HG02885 (cell line): Measurements from ENCODE around the gene HES4.
A peak's percentile ranks its signal among the peaks of the same experiment; 100 is the strongest.

ENCODE experiments used
- ATAC-seq: cut with Tn5 transposase; IDR thresholded peaks from one replicate; pipeline ENCODE4 v1.9.1; 2021; ENCODE audit warnings: mild to moderate bottlenecking; ENCODE audit not compliant: unreplicated experiment, poor library complexity

Gene HES4

GRCh38 chr1:969260-969855 lies 30.5 kb downstream of the HES4 start:
- no peak for ATAC-seq

GRCh38 chr1:967466-968343 lies 32.2 kb downstream of the HES4 start:
- ATAC-seq, result no peak

- peak; percentile 69 for ATAC-seq
Observed at GRCh38 chr1:966704-967300, 33.1 kb downstream of the HES4 start.

- peak; percentile 5 for ATAC-seq
Observed at GRCh38 chr1:966135-966703, 33.7 kb downstream of the HES4 start, which contains the start of gene PLEKHN1. TSS of gene PLEKHN1 (plus strand) at chr1:966482. CDS start at chr1:966532, 50 bp downstream.

- no peak for ATAC-seq
Observed at GRCh38 chr1:965526-966134, 34.3 kb downstream of the HES4 start.

- ATAC-seq, result no peak
Observed at GRCh38 chr1:964691-965525, 35.0 kb downstream of the HES4 start.

GRCh38 chr1:963746-964525 lies 36.0 kb downstream of the HES4 start:
- no peak for ATAC-seq

- ATAC-seq, result no peak
Observed at GRCh38 chr1:963301-963651, 36.6 kb downstream of the HES4 start.

GRCh38 chr1:962381-963300 lies 37.3 kb downstream of the HES4 start:
- ATAC-seq, result no peak

- no peak for ATAC-seq
Observed at GRCh38 chr1:961132-961669, 38.7 kb downstream of the HES4 start.

- ATAC-seq, result peak; percentile 59
Observed at GRCh38 chr1:960363-961131, 39.4 kb downstream of the HES4 start, which contains the start of gene KLHL17. TSS of gene KLHL17 (plus strand) at chr1:960584. CDS start at chr1:960694, 110 bp downstream.

GRCh38 chr1:959731-960362 lies 40.0 kb downstream of the HES4 start:
- no peak for ATAC-seq

GRCh38 chr1:958823-959730 lies 40.8 kb downstream of the HES4 start, which contains the start of gene NOC2L:
TSS of gene NOC2L (minus strand) at chr1:959256. CDS start at chr1:959240, 16 bp downstream.
- peak; percentile 73 for ATAC-seq

GRCh38 chr1:956636-957035 lies 43.3 kb downstream of the HES4 start:
- no peak for ATAC-seq

- ATAC-seq, result no peak
Observed at GRCh38 chr1:955474-955873, 44.4 kb downstream of the HES4 start.
